GM12875 (cell line): ENCODE measurements around the gene SMAD3.

ENCODE experiments used
- H3K4me3 ChIP-seq: one replicate; pipeline ENCODE4 v1.5.1; 2011; ENCODE audit warnings: low read depth, low read length, control low read depth
- CTCF ChIP-seq: IDR thresholded peaks from 2 replicates; pipeline ENCODE4 v1.5.1; 2011; ENCODE audit warnings: low read depth, mild to moderate bottlenecking, control low read depth, inconsistent platforms, low read length, moderate library complexity, borderline replicate concordance; ENCODE audit not compliant: insufficient read depth

SMAD3 gene

GRCh38 chr15:67192185-67192820 is 126.9 kb downstream of the SMAD3 start:
- no peak for TF ChIP-seq CTCF
- no peak overlapping the region for H3K4me3 ChIP-seq

- TF ChIP-seq CTCF = no peak
- no peak overlapping the region for H3K4me3 ChIP-seq
Measured at GRCh38 chr15:67193223-67193990, 128.0 kb downstream of the SMAD3 start.

GRCh38 chr15:67194171-67195114 is 129.0 kb downstream of the SMAD3 start:
- H3K4me3 ChIP-seq = no peak overlapping the region
- no peak for TF ChIP-seq CTCF

DNA sequence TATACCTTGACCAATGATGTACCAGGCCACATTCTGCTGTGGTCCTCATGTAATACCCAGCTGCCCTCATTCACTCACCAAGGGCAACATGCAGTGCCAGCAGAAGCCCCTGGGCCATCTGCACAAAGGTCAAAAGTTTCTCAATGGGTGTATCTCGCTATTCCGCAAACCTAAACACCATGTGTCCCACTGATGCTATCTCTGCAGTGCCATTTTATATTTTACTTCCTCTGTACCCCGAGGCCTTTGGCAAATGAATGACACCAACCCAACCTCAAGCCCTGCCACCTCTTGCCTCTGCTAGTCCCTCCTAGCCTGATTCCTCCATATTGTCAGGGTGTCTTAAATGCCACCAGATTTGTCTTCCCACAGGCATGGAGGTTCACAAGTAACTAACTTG is 129.9 kb downstream of the SMAD3 start:
- no peak overlapping the region for H3K4me3 ChIP-seq

GRCh38 chr15:67196222-67196621 is 130.8 kb downstream of the SMAD3 start:
- TF ChIP-seq CTCF = no peak
- no peak overlapping the region for H3K4me3 ChIP-seq

More for the DNA sequence above, 129.9 kb downstream of the SMAD3 start:
- TF ChIP-seq CTCF = no peak

DNA sequence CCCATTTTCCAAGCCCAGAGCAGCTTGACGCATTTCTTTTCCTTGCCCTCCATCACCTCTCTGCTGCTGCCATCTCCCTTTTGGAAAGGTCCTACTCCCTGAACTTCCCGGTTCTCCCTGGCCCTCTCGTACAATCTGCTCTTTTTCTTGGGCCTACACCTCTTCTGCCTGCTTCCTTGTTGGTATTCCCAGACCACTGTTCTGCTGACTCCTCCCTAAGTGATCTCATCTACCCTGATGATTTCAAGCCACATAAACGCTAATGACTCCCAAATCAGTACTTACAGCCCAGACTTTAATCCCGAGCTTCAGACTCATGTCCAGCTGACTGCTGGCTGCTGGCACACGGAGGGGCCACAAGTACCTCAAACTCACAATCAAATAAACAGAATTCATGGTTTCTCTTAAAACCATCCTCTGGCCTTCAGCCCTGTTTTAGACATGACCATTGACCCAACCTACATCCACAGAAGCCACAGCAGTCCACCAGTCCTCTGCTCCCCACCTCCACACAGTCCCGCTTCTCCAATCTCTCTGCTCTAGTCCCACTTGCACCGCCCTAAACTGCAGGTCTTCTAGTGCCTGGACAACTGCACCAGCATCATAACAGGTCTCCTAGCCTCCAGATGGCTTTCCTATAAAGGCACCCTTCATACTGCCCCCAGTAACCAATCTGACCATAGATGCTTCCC is 131.4 kb downstream of the SMAD3 start:
- H3K4me3 ChIP-seq = no peak overlapping the region
- TF ChIP-seq CTCF = no peak
